HG02798 (cell line): ENCODE results near the gene MAGEB3.

Experiments used
- ATAC-seq: cut with Tn5 transposase; IDR thresholded peaks from one replicate; pipeline ENCODE4 v1.9.1; 2021; ENCODE audit warnings: mild to moderate bottlenecking; ENCODE audit not compliant: unreplicated experiment, poor library complexity

MAGEB3 gene

DNA sequence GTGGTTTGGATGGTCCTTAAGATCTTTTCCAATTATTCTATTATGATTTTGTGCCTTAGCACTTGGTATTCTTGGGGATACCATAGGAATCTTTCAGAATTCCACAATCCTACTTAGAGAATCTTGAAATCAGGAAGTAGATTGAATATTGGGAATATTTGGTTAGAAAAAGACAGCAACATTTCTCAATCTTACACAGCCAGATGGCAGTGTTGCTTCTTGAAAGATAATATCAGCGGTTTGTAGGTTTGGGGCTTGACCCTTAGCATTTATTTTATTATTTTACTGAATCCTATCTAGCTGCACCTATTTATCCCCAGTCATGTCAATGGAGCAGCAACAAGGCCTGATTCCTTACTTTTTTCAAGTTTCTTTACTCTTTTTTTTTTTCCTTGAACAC, 45.0 kb downstream of the MAGEB3 start:
- no peak for ATAC-seq

- ATAC-seq = no peak
Observed at GRCh38 chrX:30278365-30278764, 47.9 kb downstream of the MAGEB3 start.

GRCh38 chrX:30280428-30280827, 50.0 kb downstream of the MAGEB3 start:
- no peak for ATAC-seq

- ATAC-seq = no peak
Observed at GRCh38 chrX:30282527-30282926, 52.1 kb downstream of the MAGEB3 start.

DNA sequence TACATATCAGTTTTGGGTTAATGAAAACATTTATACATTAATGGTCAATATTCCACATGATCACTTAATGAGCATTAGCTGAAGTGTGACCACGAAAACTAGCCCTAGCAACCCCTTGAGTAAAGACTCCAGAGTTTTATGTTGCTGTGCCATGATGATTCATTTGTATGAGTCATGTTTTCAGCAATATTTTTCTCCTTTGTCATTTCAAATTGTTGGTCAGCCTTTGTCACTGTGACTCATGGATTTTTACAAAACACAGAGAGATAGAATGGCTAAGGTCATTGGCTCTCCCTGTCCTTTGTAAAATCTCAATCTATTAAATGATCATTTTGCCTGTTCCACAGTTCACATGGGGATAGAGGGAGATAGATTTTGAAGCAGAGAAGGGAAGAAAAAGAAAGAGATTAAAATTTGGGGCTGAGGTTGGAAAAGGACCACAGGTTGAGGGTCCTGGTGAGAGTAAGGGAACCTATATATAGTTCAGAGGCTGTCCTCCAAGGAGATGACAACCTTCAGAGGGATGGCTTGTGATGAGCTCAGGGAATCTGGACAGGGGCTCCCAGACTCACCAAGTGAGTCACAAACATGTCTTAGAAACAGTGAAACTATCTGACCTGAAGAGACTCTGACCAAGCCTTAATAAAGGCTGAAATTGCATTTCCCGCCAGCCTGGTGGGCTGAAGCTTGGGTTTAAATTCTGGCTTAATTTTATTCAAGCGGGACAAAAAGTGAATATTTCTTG, 53.2 kb downstream of the MAGEB3 start:
- no peak for ATAC-seq
